ENCODE results near the gene ATP5MG. TPM values are rescaled to one million over a fixed set of nuclear protein-coding genes. Genes with fewer than 3 reads are reported as not detected.

The ATP5MG gene
- total and polyA plus RNA-seq, 2 of the 8 experiments (the other 6 are each of a cell fraction or from before 2014, with no cell fraction given), result 237 to 464 TPM

GRCh38 chr11:118435893-118436624 lies 34.7 kb downstream of the ATP5MG start, which contains the start of gene KMT2A (continued):
- TF ChIP-seq, protein P1, sequence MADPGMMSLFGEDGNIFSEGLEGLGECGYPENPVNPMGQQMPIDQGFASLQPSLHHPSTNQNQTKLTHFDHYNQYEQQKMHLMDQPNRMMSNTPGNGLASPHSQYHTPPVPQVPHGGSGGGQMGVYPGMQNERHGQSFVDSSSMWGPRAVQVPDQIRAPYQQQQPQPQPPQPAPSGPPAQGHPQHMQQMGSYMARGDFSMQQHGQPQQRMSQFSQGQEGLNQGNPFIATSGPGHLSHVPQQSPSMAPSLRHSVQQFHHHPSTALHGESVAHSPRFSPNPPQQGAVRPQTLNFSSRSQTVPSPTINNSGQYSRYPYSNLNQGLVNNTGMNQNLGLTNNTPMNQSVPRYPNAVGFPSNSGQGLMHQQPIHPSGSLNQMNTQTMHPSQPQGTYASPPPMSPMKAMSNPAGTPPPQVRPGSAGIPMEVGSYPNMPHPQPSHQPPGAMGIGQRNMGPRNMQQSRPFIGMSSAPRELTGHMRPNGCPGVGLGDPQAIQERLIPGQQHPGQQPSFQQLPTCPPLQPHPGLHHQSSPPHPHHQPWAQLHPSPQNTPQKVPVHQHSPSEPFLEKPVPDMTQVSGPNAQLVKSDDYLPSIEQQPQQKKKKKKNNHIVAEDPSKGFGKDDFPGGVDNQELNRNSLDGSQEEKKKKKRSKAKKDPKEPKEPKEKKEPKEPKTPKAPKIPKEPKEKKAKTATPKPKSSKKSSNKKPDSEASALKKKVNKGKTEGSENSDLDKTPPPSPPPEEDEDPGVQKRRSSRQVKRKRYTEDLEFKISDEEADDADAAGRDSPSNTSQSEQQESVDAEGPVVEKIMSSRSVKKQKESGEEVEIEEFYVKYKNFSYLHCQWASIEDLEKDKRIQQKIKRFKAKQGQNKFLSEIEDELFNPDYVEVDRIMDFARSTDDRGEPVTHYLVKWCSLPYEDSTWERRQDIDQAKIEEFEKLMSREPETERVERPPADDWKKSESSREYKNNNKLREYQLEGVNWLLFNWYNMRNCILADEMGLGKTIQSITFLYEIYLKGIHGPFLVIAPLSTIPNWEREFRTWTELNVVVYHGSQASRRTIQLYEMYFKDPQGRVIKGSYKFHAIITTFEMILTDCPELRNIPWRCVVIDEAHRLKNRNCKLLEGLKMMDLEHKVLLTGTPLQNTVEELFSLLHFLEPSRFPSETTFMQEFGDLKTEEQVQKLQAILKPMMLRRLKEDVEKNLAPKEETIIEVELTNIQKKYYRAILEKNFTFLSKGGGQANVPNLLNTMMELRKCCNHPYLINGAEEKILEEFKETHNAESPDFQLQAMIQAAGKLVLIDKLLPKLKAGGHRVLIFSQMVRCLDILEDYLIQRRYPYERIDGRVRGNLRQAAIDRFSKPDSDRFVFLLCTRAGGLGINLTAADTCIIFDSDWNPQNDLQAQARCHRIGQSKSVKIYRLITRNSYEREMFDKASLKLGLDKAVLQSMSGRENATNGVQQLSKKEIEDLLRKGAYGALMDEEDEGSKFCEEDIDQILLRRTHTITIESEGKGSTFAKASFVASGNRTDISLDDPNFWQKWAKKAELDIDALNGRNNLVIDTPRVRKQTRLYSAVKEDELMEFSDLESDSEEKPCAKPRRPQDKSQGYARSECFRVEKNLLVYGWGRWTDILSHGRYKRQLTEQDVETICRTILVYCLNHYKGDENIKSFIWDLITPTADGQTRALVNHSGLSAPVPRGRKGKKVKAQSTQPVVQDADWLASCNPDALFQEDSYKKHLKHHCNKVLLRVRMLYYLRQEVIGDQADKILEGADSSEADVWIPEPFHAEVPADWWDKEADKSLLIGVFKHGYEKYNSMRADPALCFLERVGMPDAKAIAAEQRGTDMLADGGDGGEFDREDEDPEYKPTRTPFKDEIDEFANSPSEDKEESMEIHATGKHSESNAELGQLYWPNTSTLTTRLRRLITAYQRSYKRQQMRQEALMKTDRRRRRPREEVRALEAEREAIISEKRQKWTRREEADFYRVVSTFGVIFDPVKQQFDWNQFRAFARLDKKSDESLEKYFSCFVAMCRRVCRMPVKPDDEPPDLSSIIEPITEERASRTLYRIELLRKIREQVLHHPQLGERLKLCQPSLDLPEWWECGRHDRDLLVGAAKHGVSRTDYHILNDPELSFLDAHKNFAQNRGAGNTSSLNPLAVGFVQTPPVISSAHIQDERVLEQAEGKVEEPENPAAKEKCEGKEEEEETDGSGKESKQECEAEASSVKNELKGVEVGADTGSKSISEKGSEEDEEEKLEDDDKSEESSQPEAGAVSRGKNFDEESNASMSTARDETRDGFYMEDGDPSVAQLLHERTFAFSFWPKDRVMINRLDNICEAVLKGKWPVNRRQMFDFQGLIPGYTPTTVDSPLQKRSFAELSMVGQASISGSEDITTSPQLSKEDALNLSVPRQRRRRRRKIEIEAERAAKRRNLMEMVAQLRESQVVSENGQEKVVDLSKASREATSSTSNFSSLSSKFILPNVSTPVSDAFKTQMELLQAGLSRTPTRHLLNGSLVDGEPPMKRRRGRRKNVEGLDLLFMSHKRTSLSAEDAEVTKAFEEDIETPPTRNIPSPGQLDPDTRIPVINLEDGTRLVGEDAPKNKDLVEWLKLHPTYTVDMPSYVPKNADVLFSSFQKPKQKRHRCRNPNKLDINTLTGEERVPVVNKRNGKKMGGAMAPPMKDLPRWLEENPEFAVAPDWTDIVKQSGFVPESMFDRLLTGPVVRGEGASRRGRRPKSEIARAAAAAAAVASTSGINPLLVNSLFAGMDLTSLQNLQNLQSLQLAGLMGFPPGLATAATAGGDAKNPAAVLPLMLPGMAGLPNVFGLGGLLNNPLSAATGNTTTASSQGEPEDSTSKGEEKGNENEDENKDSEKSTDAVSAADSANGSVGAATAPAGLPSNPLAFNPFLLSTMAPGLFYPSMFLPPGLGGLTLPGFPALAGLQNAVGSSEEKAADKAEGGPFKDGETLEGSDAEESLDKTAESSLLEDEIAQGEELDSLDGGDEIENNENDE (IDR thresholded peaks at IDR 0.05; ENCODE audit: insufficient replicate concordance, low read length), result no peak
- peak; percentile 49 for TF ChIP-seq ASH2L (IDR thresholded peaks at IDR 0.05; ENCODE audit: low read length)
- TF ChIP-seq SUZ12 (IDR thresholded peaks at IDR 0.05; ENCODE audit: low read length), result peak; percentile 27; the same call in 1 of the 2 replicates
- TF ChIP-seq JUND (IDR thresholded peaks at IDR 0.05; ENCODE audit: low read length), result peak; percentile 82
- TF ChIP-seq CBX8 (IDR thresholded peaks at IDR 0.05; ENCODE audit: borderline replicate concordance, low read depth, low read length), result no peak
- no peak for TF ChIP-seq CEBPB (IDR thresholded peaks at IDR 0.05; ENCODE audit: low read depth, low read length)
- no peak for TF ChIP-seq SAP30 (IDR thresholded peaks at IDR 0.05; ENCODE audit: insufficient read depth, insufficient replicate concordance, low read length)
- no peak for TF ChIP-seq HDAC6 (IDR thresholded peaks at IDR 0.05; ENCODE audit: low read depth, low read length)
- TF ChIP-seq KDM4A (IDR thresholded peaks at IDR 0.05; ENCODE audit: low read depth, low read length, severe bottlenecking), result no peak
- TF ChIP-seq JUN (IDR thresholded peaks at IDR 0.05; ENCODE audit: low read depth, low read length), result 0 out of 2 replicates have a peak, but pooled peaks have one; percentile 53
